ENCODE results near the gene ARHGEF7.

DNA sequence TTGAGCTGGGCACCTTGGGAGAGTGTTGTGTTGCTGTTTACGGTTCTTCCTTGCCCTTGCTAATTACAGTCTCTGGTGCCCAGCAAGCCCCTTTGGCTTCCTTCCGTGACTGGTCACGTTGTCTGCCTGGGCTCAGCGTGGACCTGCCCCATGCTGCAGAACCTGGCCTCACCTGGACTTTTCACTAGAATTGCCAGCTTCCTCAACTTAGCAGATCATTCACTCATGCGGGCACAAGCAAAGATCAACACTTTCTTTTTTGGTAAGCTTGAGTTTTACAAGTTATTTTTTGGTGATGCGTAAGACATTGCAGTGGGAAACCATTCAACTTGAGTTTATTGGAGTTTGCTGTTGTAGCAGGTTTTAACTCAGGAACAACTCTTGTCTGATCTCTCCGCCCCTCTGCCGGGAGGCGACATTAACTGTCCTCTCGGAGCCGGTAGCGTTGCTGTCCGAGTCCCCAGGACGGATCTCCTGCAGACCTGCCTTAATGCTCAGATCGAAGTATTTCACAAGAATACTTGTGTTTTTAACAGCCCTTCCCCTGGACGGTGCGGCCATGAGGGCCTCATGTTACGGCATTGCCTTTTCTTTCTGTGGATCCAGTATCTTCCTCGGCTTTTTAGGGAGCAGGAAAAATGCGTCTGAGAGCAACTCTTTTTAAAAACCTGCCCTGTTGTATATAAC lies 189.6 kb downstream of the ARHGEF7 start:
- TF ChIP-seq, protein P1, sequence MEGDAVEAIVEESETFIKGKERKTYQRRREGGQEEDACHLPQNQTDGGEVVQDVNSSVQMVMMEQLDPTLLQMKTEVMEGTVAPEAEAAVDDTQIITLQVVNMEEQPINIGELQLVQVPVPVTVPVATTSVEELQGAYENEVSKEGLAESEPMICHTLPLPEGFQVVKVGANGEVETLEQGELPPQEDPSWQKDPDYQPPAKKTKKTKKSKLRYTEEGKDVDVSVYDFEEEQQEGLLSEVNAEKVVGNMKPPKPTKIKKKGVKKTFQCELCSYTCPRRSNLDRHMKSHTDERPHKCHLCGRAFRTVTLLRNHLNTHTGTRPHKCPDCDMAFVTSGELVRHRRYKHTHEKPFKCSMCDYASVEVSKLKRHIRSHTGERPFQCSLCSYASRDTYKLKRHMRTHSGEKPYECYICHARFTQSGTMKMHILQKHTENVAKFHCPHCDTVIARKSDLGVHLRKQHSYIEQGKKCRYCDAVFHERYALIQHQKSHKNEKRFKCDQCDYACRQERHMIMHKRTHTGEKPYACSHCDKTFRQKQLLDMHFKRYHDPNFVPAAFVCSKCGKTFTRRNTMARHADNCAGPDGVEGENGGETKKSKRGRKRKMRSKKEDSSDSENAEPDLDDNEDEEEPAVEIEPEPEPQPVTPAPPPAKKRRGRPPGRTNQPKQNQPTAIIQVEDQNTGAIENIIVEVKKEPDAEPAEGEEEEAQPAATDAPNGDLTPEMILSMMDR (IDR thresholded peaks at IDR 0.05) = no peak
- no peak for TF ChIP-seq POLR2A (IDR thresholded peaks at IDR 0.05)

All from lower leg skin (tissue), 3 donors.